ENCODE results near the gene F2R. TPM values are rescaled to one million over a fixed set of nuclear protein-coding genes. Genes with fewer than 3 reads are reported as not detected.

F2R gene
- total and polyA plus RNA-seq, 9 of the 15 experiments (the other 6 are each of a cell fraction or from before 2014, with no cell fraction given) = 4.0 to 34.7 (median 15.1) TPM

- TF ChIP-seq TAF15 (IDR thresholded peaks at IDR 0.05; ENCODE audit: low read depth, low read length) (no peak), TAF1 (IDR thresholded peaks at IDR 0.05; ENCODE audit: control insufficient read depth, extremely low read depth, insufficient read depth, low read length, severe bottlenecking) (no peak), ARID1B (IDR thresholded peaks at IDR 0.05) (peak; percentile 24; the same call in 1 of the 2 replicates), CTBP1 (IDR thresholded peaks at IDR 0.05; ENCODE audit: borderline replicate concordance) (0 out of 2 replicates have a peak, but pooled peaks have one; percentile 19), ILF3 (IDR thresholded peaks at IDR 0.05; ENCODE audit: borderline replicate concordance) (no peak), ZNF121 (CRISPR knock-in tag; conservative IDR thresholded peaks at IDR 0.05) (peak; percentile 63; the same call in 1 of the 2 replicates), CBFA2T3 (IDR thresholded peaks at IDR 0.05) (peak; percentile 15; the same call in 1 of the 2 replicates), PURB (CRISPR knock-in tag; IDR thresholded peaks at IDR 0.05; ENCODE audit: low read depth) (no peak), DLX4 (CRISPR knock-in tag; IDR thresholded peaks at IDR 0.05) (no peak), HDAC6 (IDR thresholded peaks at IDR 0.05; ENCODE audit: low read depth, low read length) (no peak), ZNF316 (IDR thresholded peaks at IDR 0.05) (0 out of 2 replicates have a peak, but pooled peaks have one; percentile 36), ZNF146 (CRISPR knock-in tag; IDR thresholded peaks at IDR 0.05; ENCODE audit: unreplicated experiment) (no peak), ZNF217 (CRISPR knock-in tag; IDR thresholded peaks at IDR 0.05) (no peak), ZBTB8A (IDR thresholded peaks at IDR 0.05; ENCODE audit: partially characterized antibody) (no peak), ZNF830 (CRISPR knock-in tag; IDR thresholded peaks at IDR 0.05) (no peak), ZNF239 (CRISPR knock-in tag; IDR thresholded peaks at IDR 0.05) (no peak), RBM15 (IDR thresholded peaks at IDR 0.05; ENCODE audit: insufficient read depth, low read length) (no peak), FOXJ2 (tag; IDR thresholded peaks at IDR 0.05) (no peak)
Observed at GRCh38 chr5:76736679-76737556, 21.0 kb downstream of the F2R start (continued).
